ENCODE data around the gene SNRNP70.

Gene SNRNP70

GRCh38 chr19:49102303-49102702 is 17.1 kb downstream of the SNRNP70 start:
- no peak for DNase-seq

- DNase-seq, result no peak
These were observed 18.3 kb downstream of the SNRNP70 start for GRCh38 chr19:49103331-49104085.

- DNase-seq, result no peak
These were observed 19.1 kb downstream of the SNRNP70 start for GRCh38 chr19:49104229-49104864.

GRCh38 chr19:49106648-49107135 is 21.4 kb downstream of the SNRNP70 start:
- DNase-seq, result no peak

- no peak for DNase-seq
These were observed 22.6 kb downstream of the SNRNP70 start for GRCh38 chr19:49107625-49108459.

- DNase-seq, result no peak
These were observed 23.8 kb downstream of the SNRNP70 start for GRCh38 chr19:49109051-49109450.

GRCh38 chr19:49109569-49110233 is 24.4 kb downstream of the SNRNP70 start:
- DNase-seq, result no peak

GRCh38 chr19:49110567-49110966 is 25.3 kb downstream of the SNRNP70 start:
- no peak for DNase-seq

GRCh38 chr19:49111218-49111998 is 26.2 kb downstream of the SNRNP70 start:
- DNase-seq, result no peak

- DNase-seq, result peak; percentile 62
These were observed 28.7 kb downstream of the SNRNP70 start, which contains the start of gene LIN7B for GRCh38 chr19:49113762-49114629. Gene LIN7B (plus strand): TSS chr19:49114370. CDS start chr19:49114405, 35 bp downstream.

GRCh38 chr19:49114630-49115363 is 29.5 kb downstream of the SNRNP70 start:
- peak; percentile 16 for DNase-seq

GRCh38 chr19:49116544-49116943 is 31.3 kb downstream of the SNRNP70 start:
- DNase-seq, result no peak

- no peak for DNase-seq
These were observed 32.7 kb downstream of the SNRNP70 start for GRCh38 chr19:49117677-49118564.

GRCh38 chr19:49118565-49119410 is 33.5 kb downstream of the SNRNP70 start, which contains the start of gene C19orf73:
Gene C19orf73 (minus strand): TSS chr19:49119143. CDS start chr19:49119022, 121 bp downstream.
- peak; percentile 91 for DNase-seq

GRCh38 chr19:49119411-49120324 is 34.4 kb downstream of the SNRNP70 start, which contains the start of gene PPFIA3:
Gene PPFIA3 (plus strand): TSS chr19:49119544. CDS start chr19:49127874, 8,330 bp downstream.
- DNase-seq, result no peak

GRCh38 chr19:49120325-49120683 is 35.1 kb downstream of the SNRNP70 start:
- no peak for DNase-seq

- DNase-seq, result no peak
These were observed 35.6 kb downstream of the SNRNP70 start for GRCh38 chr19:49120868-49121267.
